ENCODE results near the gene CAND1.
A peak's percentile ranks its signal among the peaks of the same experiment; 100 is the strongest.

Gene CAND1
- total RNA-seq = 239 to 347 reads per million in 2 experiments

- DNase-seq (ENCODE audit: low read depth) = peak; percentile 95
Measured at GRCh38 chr12:67268896-67269632, at the start of gene CAND1. TSS of gene CAND1 (plus strand) at chr12:67269358. CDS start at chr12:67269718, 360 bp downstream.

GRCh38 chr12:67220065-67220464 lies 49.1 kb upstream of the CAND1 start:
- no peak for DNase-seq (ENCODE audit: low read depth)

- DNase-seq (ENCODE audit: low read depth) = no peak
Measured at GRCh38 chr12:67222302-67222701, 46.9 kb upstream of the CAND1 start.

GRCh38 chr12:67223225-67223624 lies 45.9 kb upstream of the CAND1 start:
- DNase-seq (ENCODE audit: low read depth) = no peak

GRCh38 chr12:67237231-67237630 lies 31.9 kb upstream of the CAND1 start:
- no peak for DNase-seq (ENCODE audit: low read depth)

- DNase-seq (ENCODE audit: low read depth) = no peak
Measured at GRCh38 chr12:67239061-67239460, 30.1 kb upstream of the CAND1 start.

- no peak for DNase-seq (ENCODE audit: low read depth)
Measured at GRCh38 chr12:67241482-67241881, 27.7 kb upstream of the CAND1 start.

- DNase-seq (ENCODE audit: low read depth) = no peak
Measured at GRCh38 chr12:67243260-67243659, 25.9 kb upstream of the CAND1 start.

- DNase-seq (ENCODE audit: low read depth) = no peak
Measured at GRCh38 chr12:67245571-67245970, 23.6 kb upstream of the CAND1 start.

- no peak for DNase-seq (ENCODE audit: low read depth)
Measured at GRCh38 chr12:67251012-67251411, 18.1 kb upstream of the CAND1 start.

- no peak for DNase-seq (ENCODE audit: low read depth)
Measured at GRCh38 chr12:67254372-67255026, 14.7 kb upstream of the CAND1 start.

- DNase-seq (ENCODE audit: low read depth) = no peak
Measured at GRCh38 chr12:67256649-67257048, 12.5 kb upstream of the CAND1 start.

- no peak for DNase-seq (ENCODE audit: low read depth)
Measured at GRCh38 chr12:67263471-67263870, 5.7 kb upstream of the CAND1 start.

- DNase-seq (ENCODE audit: low read depth) = peak; percentile 82
Measured at GRCh38 chr12:67268335-67268895, 743 bp upstream of the CAND1 start.

GRCh38 chr12:67269633-67270573 lies 745 bp downstream of the CAND1 start:
- peak; percentile 31 for DNase-seq (ENCODE audit: low read depth)

GRCh38 chr12:67270622-67271021 lies 1.5 kb downstream of the CAND1 start:
- DNase-seq (ENCODE audit: low read depth) = no peak

- no peak for DNase-seq (ENCODE audit: low read depth)
Measured at GRCh38 chr12:67271976-67272375, 2.8 kb downstream of the CAND1 start.

- DNase-seq (ENCODE audit: low read depth) = no peak
Measured at GRCh38 chr12:67274186-67274585, 5.0 kb downstream of the CAND1 start.

GRCh38 chr12:67275380-67275913 lies 6.3 kb downstream of the CAND1 start:
- no peak for DNase-seq (ENCODE audit: low read depth)

GRCh38 chr12:67276421-67276820 lies 7.3 kb downstream of the CAND1 start:
- no peak for DNase-seq (ENCODE audit: low read depth)

- DNase-seq (ENCODE audit: low read depth) = no peak
Measured at GRCh38 chr12:67279637-67280036, 10.5 kb downstream of the CAND1 start.

GRCh38 chr12:67280088-67280487 lies 10.9 kb downstream of the CAND1 start:
- DNase-seq (ENCODE audit: low read depth) = no peak
